H1 (cell line): Measurements from ENCODE around the gene DIDO1. TPM values are rescaled to one million over a fixed set of nuclear protein-coding genes. Genes with fewer than 3 reads are reported as not detected.

Experiments
- CHD1 ChIP-seq: IDR thresholded peaks from 2 replicates; pipeline ENCODE4 v1.6.1; 2012; ENCODE audit warnings: low read depth, low read length, improper control_type of control experiment
- EGR1 ChIP-seq: IDR thresholded peaks from 2 replicates; pipeline ENCODE4 v1.6.1; 2011; ENCODE audit warnings: low read depth, low read length, borderline replicate concordance
- EZH2 ChIP-seq: fragments of 200-600 bp; sonication (generic); IDR thresholded peaks from 2 replicates; pipeline ENCODE4 v1.7.1; 2012; ENCODE audit warnings: low read depth, mild to moderate bottlenecking, moderate library complexity, low read length, inconsistent platforms; ENCODE audit not compliant: severe bottlenecking
- HDAC2 ChIP-seq, 2 experiments: fragments of 300-600 bp in 1 of 2; sonication (generic) in 1 of 2; IDR thresholded peaks; 2 replicates each; pipeline ENCODE4 v1.6.1; 2011 to 2012; ENCODE audit warnings: low read depth in 2 of 2, low read length in 2 of 2, mild to moderate bottlenecking in 2 of 2, moderate library complexity in 2 of 2, borderline replicate concordance in 1 of 2, inconsistent platforms in 1 of 2
- NRF1 ChIP-seq: IDR thresholded peaks from 2 replicates; pipeline ENCODE4 v1.6.1; 2011; ENCODE audit warnings: mild to moderate bottlenecking, low read depth, low read length, improper control_type of control experiment
- RBBP5 ChIP-seq: IDR thresholded peaks from 2 replicates; pipeline ENCODE4 v1.7.1; 2012; ENCODE audit warnings: low read depth, mild to moderate bottlenecking, inconsistent platforms, low read length, moderate library complexity, borderline replicate concordance
- SP2 ChIP-seq: IDR thresholded peaks from 2 replicates; pipeline ENCODE4 v1.6.1; 2012; ENCODE audit warnings: mild to moderate bottlenecking, low read length, inconsistent platforms
- polyA plus RNA-seq, 7 experiments: library from polyadenylated mRNA; depleted of rRNA in 3 of 7; stranded (reverse) in 5 of 7; unstranded in 2 of 7; fragments of >200 nt in 5 of 7; fragments of 200-250 nt in 2 of 7; gene quantifications; 1 replicate in 5 of 7; 2 replicates in 1 of 7; 4 replicates in 1 of 7; pipeline versions ENCODE4 v1.2.1 to v1.2.3, GENCODE V29; 2011 to 2013; ENCODE audit warnings: missing spikeins in 2 of 7, mixed read lengths in 2 of 7
- total RNA-seq: library from RNA; stranded (reverse); fragmentation: NEBNext Ultra II Directional; extraction: Animal tissue kit (Norgen Biotek cat#: 25700); gene quantifications from 2 replicates; pipeline ENCODE4 v1.2.1, GENCODE V29; 2021
- TF ChIP-seq, protein P1 (sequence below): IDR thresholded peaks from 2 replicates; pipeline ENCODE4 v1.6.1; 2012; ENCODE audit warnings: inconsistent platforms

Gene DIDO1
- total and polyA plus RNA-seq, 2 of the 8 experiments (the other 6 are each of a cell fraction or from before 2014, with no cell fraction given) = 53.6 to 82.8 TPM

- no peak for TF ChIP-seq NRF1
- TF ChIP-seq EGR1 = no peak
- TF ChIP-seq, protein P1, sequence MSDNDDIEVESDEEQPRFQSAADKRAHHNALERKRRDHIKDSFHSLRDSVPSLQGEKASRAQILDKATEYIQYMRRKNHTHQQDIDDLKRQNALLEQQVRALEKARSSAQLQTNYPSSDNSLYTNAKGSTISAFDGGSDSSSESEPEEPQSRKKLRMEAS = no peak
- TF ChIP-seq SP2 = no peak
- no peak for TF ChIP-seq EZH2
- TF ChIP-seq RBBP5 = no peak
- no peak for TF ChIP-seq CHD1
- TF ChIP-seq HDAC2 (IDR thresholded peaks at IDR 0.05; ENCODE audit: borderline replicate concordance in 1 of 2, low read depth in 2 of 2, low read length in 2 of 2) = no peak
Observed at GRCh38 chr20:62966212-62967148, 40.2 kb upstream of the DIDO1 start (continued).
